Raji (cell line): Measurements from ENCODE around the gene PDCL3.

Experiments
- POLR2A ChIP-seq: IDR thresholded peaks from 2 replicates; pipeline ENCODE4 v1.6.1; 2011; ENCODE audit warnings: low read depth, low read length, control low read depth; ENCODE audit not compliant: insufficient read depth

PDCL3 gene

DNA sequence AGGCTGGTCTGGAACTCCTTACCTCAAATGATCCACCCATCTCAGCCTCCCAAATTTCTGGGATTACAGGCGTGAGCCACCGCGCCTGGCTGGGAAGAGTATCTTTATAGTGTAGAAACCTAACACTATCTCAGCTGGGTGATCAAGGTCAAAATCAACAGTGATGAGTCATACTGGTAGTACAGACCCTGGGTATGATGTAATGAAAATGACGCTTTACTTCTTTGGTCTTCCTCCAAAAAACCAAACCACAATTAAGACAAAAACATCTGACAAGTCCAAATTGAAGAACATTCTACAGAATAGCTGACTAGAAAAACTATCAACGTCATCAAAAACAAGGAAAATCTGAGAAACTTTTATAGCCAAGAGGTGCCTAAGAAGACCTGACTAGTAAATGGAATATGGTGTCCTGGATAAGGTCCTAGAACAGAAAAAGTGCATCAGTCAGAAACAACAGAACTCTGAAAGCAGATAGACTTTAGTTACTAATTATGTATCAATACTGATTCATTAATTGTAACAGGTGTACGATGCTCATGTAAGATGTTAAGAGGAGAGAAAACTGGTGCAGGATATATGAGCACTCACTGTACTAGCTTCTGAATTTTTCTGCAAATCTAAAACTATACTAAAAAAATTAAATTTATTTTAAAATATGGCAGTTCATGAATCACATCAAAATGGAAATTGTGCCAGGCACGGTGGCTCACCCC, 25.4 kb downstream of the PDCL3 start:
- TF ChIP-seq POLR2A = no peak

DNA sequence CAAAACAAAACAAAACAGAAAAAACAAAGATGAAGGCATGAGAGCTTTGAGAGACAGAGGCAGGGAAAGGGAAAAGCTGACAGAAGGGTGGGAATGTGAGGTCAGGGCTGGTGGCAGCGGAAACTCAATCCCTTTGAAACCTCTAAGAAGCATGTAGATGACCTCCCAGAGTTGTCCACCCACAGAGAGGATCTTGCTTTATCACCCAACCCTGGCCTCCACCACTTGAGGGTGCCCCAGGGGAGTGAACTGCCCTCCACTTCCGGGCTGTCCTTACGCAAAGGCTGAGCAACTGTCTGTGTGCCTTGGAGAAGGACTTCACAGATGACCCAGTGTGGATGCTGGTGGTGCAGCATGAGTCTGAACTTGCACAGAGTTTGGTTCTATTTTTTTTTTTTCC, 26.7 kb downstream of the PDCL3 start:
- TF ChIP-seq POLR2A = no peak

DNA sequence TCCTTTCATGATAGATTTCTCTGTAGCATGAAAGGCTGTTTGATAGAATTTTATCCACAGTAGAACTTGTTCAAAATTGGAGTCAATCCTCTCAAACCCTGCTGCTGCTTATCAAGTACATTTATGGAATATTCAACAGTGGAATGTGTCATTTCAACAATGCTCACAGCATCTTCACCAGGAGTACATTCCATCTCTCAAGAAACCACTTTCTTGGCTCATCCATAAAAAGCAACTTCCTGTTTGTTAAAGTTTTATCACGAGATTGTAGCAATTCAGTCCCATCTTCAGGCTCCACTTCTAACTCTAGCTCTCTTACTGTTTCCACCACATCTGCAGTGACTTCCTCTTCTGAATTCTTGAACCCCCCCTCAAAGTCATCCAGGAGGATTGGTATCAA, 29.4 kb downstream of the PDCL3 start:
- no peak for TF ChIP-seq POLR2A

DNA sequence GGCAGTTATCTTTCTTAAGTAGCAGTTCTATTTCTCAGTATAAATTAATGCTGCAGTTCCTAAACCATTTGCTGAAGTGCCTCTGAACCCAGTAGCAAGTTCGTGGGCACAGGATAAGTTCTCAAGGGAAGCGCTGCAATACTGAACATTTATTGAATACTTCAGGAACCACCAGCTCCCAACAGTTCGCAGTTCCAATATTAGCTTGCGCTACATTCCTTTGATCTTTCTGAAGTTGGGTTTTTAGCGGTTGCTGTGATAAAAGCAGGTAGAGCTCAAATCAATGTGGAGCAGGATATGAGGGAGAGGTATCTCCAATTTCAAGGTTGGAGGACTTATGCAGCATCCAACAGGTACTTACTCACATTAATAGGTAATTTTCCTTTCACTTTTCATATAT, 33.7 kb downstream of the PDCL3 start:
- no peak for TF ChIP-seq POLR2A

DNA sequence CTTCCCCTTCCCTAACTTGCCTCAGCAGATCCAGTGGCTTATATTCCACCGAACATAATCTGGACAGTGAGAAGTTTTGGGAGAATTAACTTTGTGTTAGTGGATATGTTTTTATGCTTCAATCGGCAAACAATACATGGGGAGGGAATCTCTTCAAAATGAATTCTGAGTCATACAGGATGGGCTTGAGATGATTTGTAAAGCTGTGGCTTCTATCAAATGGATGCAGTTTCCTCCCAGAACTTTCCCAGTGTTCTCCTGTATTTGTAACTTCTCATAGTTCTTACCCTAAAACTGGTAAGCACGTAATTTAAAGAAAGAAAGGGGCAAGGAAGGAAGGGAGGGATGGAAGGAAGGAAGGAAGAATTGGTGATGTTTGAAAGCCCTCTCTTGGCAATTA, 36.8 kb downstream of the PDCL3 start:
- no peak for TF ChIP-seq POLR2A

DNA sequence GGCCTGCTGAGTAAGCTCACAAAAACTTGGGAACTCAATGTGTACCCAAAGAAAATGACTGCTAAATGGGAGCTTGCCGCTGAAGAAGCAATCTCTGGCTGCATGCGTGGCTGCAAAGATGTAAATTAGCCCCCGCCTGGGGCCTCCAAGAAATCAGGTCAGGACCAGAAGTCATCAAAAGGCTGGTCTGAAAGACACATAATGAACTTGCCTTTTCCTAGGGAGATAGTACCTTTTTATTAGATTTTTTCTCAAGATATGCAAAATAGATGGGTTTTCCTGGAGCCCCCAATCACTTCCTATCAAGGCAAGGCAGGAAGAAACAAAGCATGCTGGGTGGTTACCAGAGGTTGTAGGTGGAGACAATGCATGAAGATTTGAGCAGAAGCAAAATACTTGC, 38.9 kb downstream of the PDCL3 start:
- TF ChIP-seq POLR2A = no peak

DNA sequence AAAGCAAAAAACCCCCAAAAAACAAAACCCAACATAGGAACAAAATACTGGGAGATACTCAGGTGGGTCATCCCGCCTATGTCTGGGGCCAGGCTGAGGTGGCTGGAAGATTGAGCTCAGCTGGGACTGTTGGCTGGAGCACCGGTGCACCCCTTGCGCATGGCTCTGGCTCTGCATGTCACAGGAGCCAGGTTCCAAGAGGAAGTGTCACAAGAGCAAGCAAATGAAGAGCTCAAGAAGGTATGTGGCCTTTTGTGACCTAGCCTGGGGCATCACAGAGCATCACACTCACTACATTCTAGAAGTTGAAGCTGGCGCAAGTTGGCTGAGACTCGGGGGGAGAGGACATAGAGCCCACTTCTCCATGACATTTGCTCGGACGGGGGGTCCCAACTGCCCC, 40.6 kb downstream of the PDCL3 start:
- no peak for TF ChIP-seq POLR2A

DNA sequence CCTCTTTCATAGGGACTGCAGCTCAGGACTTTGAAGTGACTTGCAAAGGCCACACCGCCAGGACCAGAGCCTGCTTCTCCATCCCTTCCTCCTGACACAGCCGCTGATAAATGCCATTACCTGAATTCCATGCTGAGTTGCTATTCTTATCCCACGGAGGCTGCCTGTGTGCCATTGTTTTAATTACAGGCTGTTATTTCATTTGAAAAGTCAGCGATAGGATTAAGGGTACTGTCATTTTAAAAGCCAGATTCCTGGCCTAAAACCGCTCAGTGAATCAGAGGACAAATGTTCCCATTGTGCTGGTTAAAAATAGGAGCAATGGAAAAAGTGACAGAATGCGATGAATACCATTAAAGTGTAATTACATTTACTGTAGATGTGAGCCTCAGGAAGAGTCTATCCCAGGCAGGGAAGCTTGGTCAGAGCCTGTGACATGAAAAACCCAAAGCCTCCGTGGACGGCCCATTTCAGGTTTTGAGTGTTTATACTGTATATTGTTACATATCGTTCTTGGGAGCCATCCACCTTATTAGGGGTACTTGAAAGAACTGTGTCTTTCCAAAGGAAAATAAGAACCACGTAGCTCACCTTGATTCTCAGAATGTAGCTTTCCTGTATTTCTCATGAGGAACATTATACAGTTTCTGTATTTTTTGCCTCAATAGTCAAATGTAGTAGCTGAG, 41.3 kb downstream of the PDCL3 start:
- no peak for TF ChIP-seq POLR2A

DNA sequence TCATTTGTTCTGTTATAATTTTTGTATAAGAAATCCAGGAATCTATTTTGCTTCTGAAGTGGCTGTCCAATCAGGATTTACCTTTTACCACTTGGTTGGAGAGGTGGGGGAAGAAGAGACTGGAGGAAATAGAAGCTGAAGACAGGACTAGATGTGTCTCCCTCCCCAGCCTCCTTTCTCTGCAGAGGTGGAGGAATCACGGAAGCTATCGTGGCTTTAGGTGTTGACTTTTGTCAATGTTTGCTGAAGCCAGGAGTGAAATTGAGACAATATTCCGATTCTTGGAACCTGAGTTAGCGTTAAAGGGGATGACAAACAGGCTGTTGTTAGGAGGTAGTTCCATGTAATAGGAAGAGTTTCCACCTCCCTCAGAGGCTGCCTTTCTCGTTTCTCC, 43.5 kb downstream of the PDCL3 start:
- no peak for TF ChIP-seq POLR2A

DNA sequence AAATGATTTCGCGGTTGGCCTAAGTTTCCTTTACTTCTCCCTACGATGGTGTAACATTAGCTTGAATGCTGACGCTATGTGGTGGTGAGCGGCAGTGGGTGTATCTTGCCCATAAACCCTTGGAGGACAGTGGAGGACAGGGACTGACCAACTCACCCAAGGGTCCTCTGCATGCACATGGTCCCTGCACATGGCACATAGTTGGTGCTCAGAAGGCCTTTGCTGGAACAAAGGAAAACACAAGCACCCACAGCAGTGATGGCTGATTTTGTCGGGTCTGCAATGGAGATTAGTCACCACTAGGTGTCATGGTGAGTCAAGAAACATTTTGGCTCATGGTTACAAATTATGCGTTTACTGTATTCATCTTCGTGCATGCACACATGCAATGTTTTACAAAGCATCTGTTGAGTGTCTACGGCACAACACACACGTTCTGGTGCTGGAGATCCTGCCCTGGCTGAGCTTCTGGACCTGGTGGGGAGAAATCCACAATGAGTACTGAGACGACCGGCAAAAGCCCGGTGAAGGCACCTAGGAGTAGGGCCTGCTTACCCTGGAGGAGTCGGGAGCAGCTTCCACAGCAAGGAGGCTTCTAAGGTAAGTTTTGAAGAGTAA, 44.0 kb downstream of the PDCL3 start:
- TF ChIP-seq POLR2A = no peak

DNA sequence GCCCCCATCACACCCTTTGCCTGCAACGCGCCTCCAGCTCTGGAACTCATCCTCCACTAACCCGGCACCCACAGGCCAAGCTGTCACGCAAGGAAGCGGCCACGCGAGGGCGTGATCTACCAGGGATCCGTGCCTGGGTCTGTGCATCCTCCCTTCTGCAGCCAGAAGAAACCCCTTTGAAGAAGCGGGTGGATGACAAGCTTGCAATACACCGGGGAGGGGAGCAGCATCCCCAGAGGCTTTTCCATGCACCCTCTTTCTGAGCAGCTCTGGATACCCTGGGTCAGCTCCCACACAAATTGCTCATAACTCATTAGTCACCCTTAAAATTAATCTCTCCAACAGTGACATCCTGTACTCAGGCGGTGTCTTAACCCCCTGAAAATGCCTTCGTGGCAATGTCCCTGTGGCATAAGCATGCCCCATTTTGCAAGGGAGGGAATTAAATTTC, 47.6 kb downstream of the PDCL3 start:
- no peak for TF ChIP-seq POLR2A

DNA sequence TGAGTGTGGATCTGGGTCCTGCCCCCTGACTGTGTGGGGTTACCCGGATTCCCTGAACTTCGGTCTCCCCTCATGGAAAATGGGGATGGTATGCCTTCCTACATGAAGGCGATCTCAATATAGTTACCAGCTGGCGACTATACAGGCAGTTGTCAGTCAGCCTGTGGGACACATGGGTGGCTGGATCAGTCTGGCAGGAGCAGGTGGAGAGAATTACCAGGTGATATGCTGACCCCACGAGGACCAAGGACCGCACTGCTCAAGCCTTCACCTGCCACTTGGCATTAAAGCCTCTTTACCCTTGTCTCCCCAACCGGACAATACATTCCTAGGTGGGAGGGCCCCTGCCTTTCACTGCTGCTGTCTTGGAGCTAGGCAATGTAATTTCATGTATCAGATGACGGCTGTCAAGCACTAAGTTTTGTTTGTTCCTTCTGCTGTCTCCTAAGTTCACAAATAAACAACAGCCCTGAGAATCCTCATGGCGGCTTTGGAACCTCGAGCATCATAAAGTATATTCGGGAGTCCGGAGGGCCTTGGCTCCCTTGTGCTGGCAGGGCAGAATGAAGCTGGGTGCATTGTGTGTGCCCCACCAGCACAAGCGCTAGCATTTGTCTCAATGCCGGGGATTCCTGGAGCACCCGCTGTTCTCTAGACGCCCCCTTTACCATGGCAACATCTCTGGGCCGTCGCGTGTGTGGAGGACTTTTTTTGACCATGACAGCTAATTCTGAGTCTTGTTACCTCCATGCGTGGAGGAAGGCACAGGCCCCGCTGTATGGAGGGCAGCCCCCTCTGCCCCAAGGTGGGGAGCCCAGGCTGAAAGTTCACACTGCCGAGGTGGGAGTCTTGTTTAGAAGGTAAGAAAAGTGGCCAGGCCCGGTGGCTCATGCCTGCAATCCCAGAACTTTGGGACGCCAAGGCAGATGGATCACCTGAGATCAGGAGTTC, 48.6 kb downstream of the PDCL3 start:
- TF ChIP-seq POLR2A = no peak

DNA sequence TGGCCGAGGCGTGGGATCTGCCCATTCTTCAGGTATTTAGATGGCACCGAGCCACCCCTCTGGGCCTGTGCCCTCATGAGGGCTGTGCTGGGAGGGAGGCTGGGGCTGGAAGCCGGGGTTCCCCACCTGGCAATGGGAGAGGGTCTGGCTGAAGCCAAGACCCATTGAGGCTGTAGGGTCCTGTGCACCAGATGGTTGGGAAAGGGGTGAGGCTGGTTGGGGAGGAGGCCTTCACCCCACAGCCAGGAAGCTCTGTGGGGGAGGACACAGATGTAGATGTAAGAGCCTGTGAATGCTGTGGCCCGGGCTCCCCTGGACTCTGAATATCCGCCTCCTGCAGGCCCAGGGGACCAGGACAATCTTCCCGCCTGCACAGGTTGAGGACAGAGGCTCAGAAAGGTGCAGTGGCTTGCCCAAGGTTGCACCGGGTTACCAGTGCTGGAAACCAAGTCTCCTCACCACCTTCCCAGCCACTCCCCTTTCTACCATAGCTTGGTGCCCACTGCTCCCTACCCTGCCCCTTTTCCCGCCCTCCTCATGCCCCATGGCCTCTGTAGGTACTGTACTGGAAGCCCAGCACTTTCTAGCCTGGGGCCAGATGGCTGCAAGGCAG, 49.7 kb downstream of the PDCL3 start:
- TF ChIP-seq POLR2A = no peak

DNA sequence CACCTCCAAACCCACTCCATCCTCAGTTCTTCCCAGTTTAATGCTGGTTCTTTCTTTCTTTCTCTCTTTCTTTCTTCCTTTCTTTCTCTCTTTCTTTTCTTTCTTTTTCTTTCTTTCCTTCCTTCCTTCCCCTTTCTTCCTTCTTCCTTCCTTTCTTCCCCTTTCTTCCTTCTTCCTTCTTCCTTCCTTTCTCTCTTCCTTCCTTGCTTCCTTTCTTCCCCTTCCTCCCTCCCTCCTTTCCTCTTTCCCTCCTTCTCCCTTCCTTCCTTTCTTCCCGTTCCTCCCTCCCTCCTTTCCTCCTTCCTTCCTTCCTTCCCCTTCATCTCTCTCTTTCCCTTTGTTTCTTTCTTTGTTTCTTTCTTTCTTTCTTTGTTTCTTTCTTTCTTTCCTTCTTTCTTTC, 50.9 kb downstream of the PDCL3 start:
- no peak for TF ChIP-seq POLR2A
